ENCODE data around the gene RYK.

DNA sequence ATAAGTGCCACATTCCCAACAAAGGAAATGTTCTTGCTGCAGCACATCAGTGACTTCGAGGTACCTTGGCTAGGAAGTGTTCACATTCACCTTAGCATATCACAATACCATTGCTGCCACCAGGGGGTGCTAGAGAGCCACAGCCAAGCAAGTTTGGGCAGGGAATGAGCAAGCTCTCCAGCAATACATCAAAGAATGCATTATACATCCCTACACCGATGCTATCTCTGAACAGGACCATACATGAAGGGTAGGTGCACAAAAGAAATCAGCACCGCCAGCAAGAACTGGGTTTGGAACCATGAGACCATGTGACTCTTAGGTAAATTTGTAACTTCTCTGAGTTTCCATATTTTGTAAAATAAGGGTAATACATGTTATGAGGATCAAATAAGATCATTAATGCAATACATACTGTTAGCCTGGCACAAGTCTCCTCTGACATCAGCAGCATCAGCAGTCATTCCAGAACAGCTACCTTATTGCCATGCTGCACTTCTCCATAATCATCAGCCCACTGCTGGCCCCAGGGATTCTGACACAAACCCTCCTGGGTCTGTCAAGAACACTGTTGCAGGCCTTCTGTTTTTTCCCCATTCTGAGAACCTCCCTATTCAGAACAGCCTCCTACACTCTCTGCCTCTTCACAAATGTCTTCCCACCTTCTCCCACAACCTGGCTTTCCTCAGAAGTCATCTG, 37.5 kb downstream of the RYK start:
- TF ChIP-seq, protein P1, sequence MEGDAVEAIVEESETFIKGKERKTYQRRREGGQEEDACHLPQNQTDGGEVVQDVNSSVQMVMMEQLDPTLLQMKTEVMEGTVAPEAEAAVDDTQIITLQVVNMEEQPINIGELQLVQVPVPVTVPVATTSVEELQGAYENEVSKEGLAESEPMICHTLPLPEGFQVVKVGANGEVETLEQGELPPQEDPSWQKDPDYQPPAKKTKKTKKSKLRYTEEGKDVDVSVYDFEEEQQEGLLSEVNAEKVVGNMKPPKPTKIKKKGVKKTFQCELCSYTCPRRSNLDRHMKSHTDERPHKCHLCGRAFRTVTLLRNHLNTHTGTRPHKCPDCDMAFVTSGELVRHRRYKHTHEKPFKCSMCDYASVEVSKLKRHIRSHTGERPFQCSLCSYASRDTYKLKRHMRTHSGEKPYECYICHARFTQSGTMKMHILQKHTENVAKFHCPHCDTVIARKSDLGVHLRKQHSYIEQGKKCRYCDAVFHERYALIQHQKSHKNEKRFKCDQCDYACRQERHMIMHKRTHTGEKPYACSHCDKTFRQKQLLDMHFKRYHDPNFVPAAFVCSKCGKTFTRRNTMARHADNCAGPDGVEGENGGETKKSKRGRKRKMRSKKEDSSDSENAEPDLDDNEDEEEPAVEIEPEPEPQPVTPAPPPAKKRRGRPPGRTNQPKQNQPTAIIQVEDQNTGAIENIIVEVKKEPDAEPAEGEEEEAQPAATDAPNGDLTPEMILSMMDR (conservative IDR thresholded peaks at IDR 0.05; ENCODE audit: low read length): peak; percentile 96
- no peak for TF ChIP-seq EZH2phosphoT487 (IDR thresholded peaks at IDR 0.05; ENCODE audit: borderline replicate concordance)

Data from Loucy (cell line).